ENCODE results near the gene PPP4R4.
A peak's percentile ranks its signal among the peaks of the same experiment; 100 is the strongest.

The PPP4R4 gene

GRCh38 chr14:94180655-94181271, 6.6 kb downstream of the PPP4R4 start:
- H3K4me3 ChIP-seq (ENCODE audit: low read depth in 1 of 2, low read length in 1 of 2), result no peak overlapping the region
- H3K36me3 ChIP-seq, result no peaks in the 10 kb centered on the region
- TF ChIP-seq, protein P1, sequence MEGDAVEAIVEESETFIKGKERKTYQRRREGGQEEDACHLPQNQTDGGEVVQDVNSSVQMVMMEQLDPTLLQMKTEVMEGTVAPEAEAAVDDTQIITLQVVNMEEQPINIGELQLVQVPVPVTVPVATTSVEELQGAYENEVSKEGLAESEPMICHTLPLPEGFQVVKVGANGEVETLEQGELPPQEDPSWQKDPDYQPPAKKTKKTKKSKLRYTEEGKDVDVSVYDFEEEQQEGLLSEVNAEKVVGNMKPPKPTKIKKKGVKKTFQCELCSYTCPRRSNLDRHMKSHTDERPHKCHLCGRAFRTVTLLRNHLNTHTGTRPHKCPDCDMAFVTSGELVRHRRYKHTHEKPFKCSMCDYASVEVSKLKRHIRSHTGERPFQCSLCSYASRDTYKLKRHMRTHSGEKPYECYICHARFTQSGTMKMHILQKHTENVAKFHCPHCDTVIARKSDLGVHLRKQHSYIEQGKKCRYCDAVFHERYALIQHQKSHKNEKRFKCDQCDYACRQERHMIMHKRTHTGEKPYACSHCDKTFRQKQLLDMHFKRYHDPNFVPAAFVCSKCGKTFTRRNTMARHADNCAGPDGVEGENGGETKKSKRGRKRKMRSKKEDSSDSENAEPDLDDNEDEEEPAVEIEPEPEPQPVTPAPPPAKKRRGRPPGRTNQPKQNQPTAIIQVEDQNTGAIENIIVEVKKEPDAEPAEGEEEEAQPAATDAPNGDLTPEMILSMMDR (IDR thresholded peaks at IDR 0.05), result peak; percentile 33
- H3K4me1 ChIP-seq (ENCODE audit: control insufficient read depth in 1 of 2, insufficient read depth in 1 of 2, low read depth in 1 of 2, low read length in 1 of 2), result no peaks in the 10 kb centered on the region
- peaks cover 95% of the 10 kb centered on the region for H3K27me3 ChIP-seq
- H3K27ac ChIP-seq, result no peak overlapping the region
- H3K9me3 ChIP-seq, result no peaks in the 10 kb centered on the region

- no peaks in the 10 kb centered on the region for H3K9me3 ChIP-seq
- no peaks in the 10 kb centered on the region for H3K36me3 ChIP-seq
- peaks cover 94% of the 10 kb centered on the region for H3K27me3 ChIP-seq
- H3K4me1 ChIP-seq (ENCODE audit: control insufficient read depth in 1 of 2, insufficient read depth in 1 of 2, low read depth in 1 of 2, low read length in 1 of 2), result no peaks in the 10 kb centered on the region
- TF ChIP-seq, protein P1 (IDR thresholded peaks at IDR 0.05), result no peak
- no peak overlapping the region for H3K27ac ChIP-seq
- H3K4me3 ChIP-seq (ENCODE audit: low read depth in 1 of 2, low read length in 1 of 2), result no peak overlapping the region
Measured at GRCh38 chr14:94181835-94182234, 7.7 kb downstream of the PPP4R4 start.

- H3K27me3 ChIP-seq, result peaks cover 56% of the 10 kb centered on the region
- H3K4me3 ChIP-seq (ENCODE audit: low read depth in 1 of 2, low read length in 1 of 2), result no peak overlapping the region
- no peak overlapping the region for H3K27ac ChIP-seq
- no peaks in the 10 kb centered on the region for H3K9me3 ChIP-seq
- no peaks in the 10 kb centered on the region for H3K4me1 ChIP-seq (ENCODE audit: control insufficient read depth in 1 of 2, insufficient read depth in 1 of 2, low read depth in 1 of 2, low read length in 1 of 2)
- TF ChIP-seq, protein P1 (IDR thresholded peaks at IDR 0.05), result no peak
- H3K36me3 ChIP-seq, result no peaks in the 10 kb centered on the region
Measured at GRCh38 chr14:94192536-94192935, 18.4 kb downstream of the PPP4R4 start.

- TF ChIP-seq, protein P1 (IDR thresholded peaks at IDR 0.05), result no peak
- Histone ChIP-seq H3K4me3 (ENCODE audit: low read depth in 1 of 2, low read length in 1 of 2) (no peak overlapping the region), H3K36me3 (no peaks in the 10 kb centered on the region), H3K9me3 (no peaks in the 10 kb centered on the region), H3K4me1 (ENCODE audit: control insufficient read depth in 1 of 2, insufficient read depth in 1 of 2, low read depth in 1 of 2, low read length in 1 of 2) (no peaks in the 10 kb centered on the region), H3K27ac (no peak overlapping the region), H3K27me3 (peaks cover 44% of the 10 kb centered on the region)
Measured at GRCh38 chr14:94193776-94194175, 19.7 kb downstream of the PPP4R4 start.

GRCh38 chr14:94196057-94196456, 21.9 kb downstream of the PPP4R4 start:
- H3K4me3 ChIP-seq (ENCODE audit: low read depth in 1 of 2, low read length in 1 of 2), result no peak overlapping the region
- peaks cover 33% of the 10 kb centered on the region for H3K27me3 ChIP-seq
- no peak overlapping the region for H3K27ac ChIP-seq
- H3K9me3 ChIP-seq, result no peaks in the 10 kb centered on the region
- H3K36me3 ChIP-seq, result no peaks in the 10 kb centered on the region
- H3K4me1 ChIP-seq (ENCODE audit: control insufficient read depth in 1 of 2, insufficient read depth in 1 of 2, low read depth in 1 of 2, low read length in 1 of 2), result no peaks in the 10 kb centered on the region
- TF ChIP-seq, protein P1 (IDR thresholded peaks at IDR 0.05), result no peak
